Neural progenitor cell (in vitro differentiated cells): ENCODE data around the gene TMEM134.

Source experiments
- CTCF ChIP-seq: fragments of 200-600 bp; sonication (generic); IDR thresholded peaks from 2 replicates; pipeline ENCODE4 v1.5.1; 2017; ENCODE audit warnings: antibody characterized with exemption, mild to moderate bottlenecking
- EZH2 ChIP-seq: fragments of 200-600 bp; sonication (generic); IDR thresholded peaks from 2 replicates; pipeline ENCODE4 v1.6.1; 2017; ENCODE audit warnings: antibody characterized with exemption, mild to moderate bottlenecking, moderate library complexity

- TF ChIP-seq CTCF (no peak), EZH2 (no peak)
Measured at GRCh38 chr11:67489203-67489884, 20.3 kb upstream of the TMEM134 start.
